Keratinocyte (primary cell): ENCODE data around the gene PURA. TPM values are rescaled to one million over a fixed set of nuclear protein-coding genes. Genes with fewer than 3 reads are reported as not detected.

Experiments
- DNase-seq: peaks from one replicate; pipeline ENCODE4 v3.0.0-alpha.2; 2011; ENCODE audit warnings: low read depth, missing footprints, low spot score
- FAIRE-seq: peaks from 2 replicates; lab custom pipeline; 2011; peaks lifted over from hg19 to GRCh38; lab: Jason Lieb, UNC
- H2AFZ ChIP-seq: 2 replicates; pipeline ENCODE4 v1.6.0; 2012; ENCODE audit warnings: low read length, control low read depth, inconsistent platforms; ENCODE audit not compliant: control insufficient read depth
- H3K27ac ChIP-seq: 2 replicates; pipeline ENCODE4 v1.5.1; 2011; ENCODE audit warnings: low read length; ENCODE audit not compliant: control insufficient read depth, insufficient read depth
- H3K27me3 ChIP-seq: 3 replicates; pipeline ENCODE4 v1.6.0; 2011; ENCODE audit warnings: low read length; ENCODE audit not compliant: control insufficient read depth, insufficient read depth; ENCODE audit errors: extremely low read depth
- H3K36me3 ChIP-seq, 2 experiments: 2 replicates in 1 of 2; 3 replicates in 1 of 2; pipeline ENCODE4 v1.5.1; 2011; ENCODE audit warnings: low read length in 2 of 2, mild to moderate bottlenecking in 1 of 2; ENCODE audit not compliant: control insufficient read depth in 2 of 2, insufficient read depth in 2 of 2; ENCODE audit errors: extremely low read depth in 1 of 2
- H3K4me1 ChIP-seq: 3 replicates; pipeline ENCODE4 v1.5.1; 2011; ENCODE audit warnings: low read length; ENCODE audit not compliant: control insufficient read depth, insufficient read depth; ENCODE audit errors: extremely low read depth
- H3K4me2 ChIP-seq: 3 replicates; pipeline ENCODE4 v1.6.0; 2011; ENCODE audit warnings: low read depth, low read length; ENCODE audit not compliant: control insufficient read depth, insufficient read depth; ENCODE audit errors: extremely low read depth
- H3K4me3 ChIP-seq, 3 experiments: fragments of 200-600 bp in 1 of 3; sonication (generic) in 1 of 3; 2 replicates in 2 of 3; 3 replicates in 1 of 3; pipeline ENCODE4 v1.5.1; 2011 to 2016; ENCODE audit warnings: low read length in 3 of 3, mild to moderate bottlenecking in 3 of 3, control low read depth in 2 of 3, inconsistent platforms in 1 of 3, low read depth in 1 of 3, mixed read lengths in 1 of 3, mixed run types in 1 of 3, moderate library complexity in 1 of 3; ENCODE audit not compliant: control insufficient read depth in 2 of 3, insufficient read depth in 2 of 3; ENCODE audit errors: extremely low read depth in 1 of 3
- H3K79me2 ChIP-seq: 2 replicates; pipeline ENCODE4 v1.6.0; 2012; ENCODE audit warnings: low read length; ENCODE audit not compliant: control insufficient read depth, insufficient read depth
- H3K9ac ChIP-seq: 3 replicates; pipeline ENCODE4 v1.6.0; 2011; ENCODE audit warnings: low read length; ENCODE audit not compliant: control insufficient read depth, insufficient read depth; ENCODE audit errors: extremely low read depth
- H3K9me1 ChIP-seq: 3 replicates; pipeline ENCODE4 v1.6.0; 2011; ENCODE audit warnings: low read length; ENCODE audit not compliant: control insufficient read depth, insufficient read depth; ENCODE audit errors: extremely low read depth
- H3K9me3 ChIP-seq: 2 replicates; pipeline ENCODE4 v1.5.1; 2012; ENCODE audit warnings: low read depth, low read length; ENCODE audit not compliant: control insufficient read depth
- H4K20me1 ChIP-seq: 3 replicates; pipeline ENCODE4 v1.6.0; 2011; ENCODE audit warnings: low read length; ENCODE audit not compliant: control insufficient read depth, insufficient read depth; ENCODE audit errors: extremely low read depth
- EZH2 ChIP-seq: IDR thresholded peaks from one replicate; pipeline ENCODE4 v1.6.1; 2012; ENCODE audit warnings: inconsistent platforms, mild to moderate bottlenecking, low read length, moderate library complexity
- dilution Hi-C: fragments of 300-500 bp; cut with MboI; formaldehyde crosslinking; loops from one replicate; pipeline ENCODE4 v1.7.0; 2020; ENCODE audit warnings: low sequenced_read_pairs; ENCODE audit not compliant: extremely low pct_ligation_motif_present
- polyA plus RNA-seq, 5 experiments: library from polyadenylated mRNA; depleted of rRNA in 3 of 5; stranded (reverse) in 3 of 5; stranded (forward) in 1 of 5; unstranded in 1 of 5; fragments of >200 nt; gene quantifications; 1 replicate in 1 of 5; 2 replicates in 3 of 5; 3 replicates in 1 of 5; pipeline versions ENCODE4 v1.2.1 to v1.2.3, GENCODE V29; 2011 to 2012; ENCODE audit warnings: missing spikeins in 2 of 5, low read depth in 1 of 5, low replicate concordance in 1 of 5
- TF ChIP-seq, protein P1 (sequence below), 3 experiments: IDR thresholded peaks in 1 of 3; conservative IDR thresholded peaks in 1 of 3; optimal IDR thresholded peaks in 1 of 3; 2 replicates in 2 of 3; 3 replicates in 1 of 3; pipeline versions ENCODE3 to v1.5.1; 2011; ENCODE audit warnings: low read length in 3 of 3, mild to moderate bottlenecking in 3 of 3, moderate library complexity in 2 of 3, control low read depth in 1 of 3, inconsistent platforms in 1 of 3; ENCODE audit not compliant: insufficient read depth in 2 of 3; ENCODE audit errors: extremely low read depth in 1 of 3

PURA gene
- polyA plus RNA-seq, 1 donor (not counting 4 experiments of a cell fraction or from before 2014, with no cell fraction given): 4.1 TPM

DNA sequence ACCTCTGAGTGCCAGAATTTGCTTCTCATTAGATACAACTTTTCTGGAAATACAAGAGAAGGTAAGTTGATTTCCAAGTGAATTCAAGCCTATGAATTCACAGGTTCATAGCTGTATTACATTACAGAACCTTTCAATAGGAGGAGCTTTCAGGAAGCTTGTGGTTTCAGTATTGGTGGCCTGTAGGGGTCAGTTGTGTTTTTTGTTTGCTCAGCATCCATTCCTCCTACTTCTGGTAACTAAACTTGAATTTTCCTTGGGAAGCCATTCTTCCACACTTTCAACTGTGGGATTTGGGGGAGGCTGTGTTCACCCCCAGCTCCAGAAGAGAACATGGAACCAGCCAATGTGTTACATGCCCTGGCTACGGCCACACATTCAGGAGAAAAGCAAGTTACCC is 55.5 kb downstream of the PURA start:
- no peaks in the 10 kb centered on the region for H3K9me3 ChIP-seq
- no peak for FAIRE-seq
- TF ChIP-seq, protein P1, sequence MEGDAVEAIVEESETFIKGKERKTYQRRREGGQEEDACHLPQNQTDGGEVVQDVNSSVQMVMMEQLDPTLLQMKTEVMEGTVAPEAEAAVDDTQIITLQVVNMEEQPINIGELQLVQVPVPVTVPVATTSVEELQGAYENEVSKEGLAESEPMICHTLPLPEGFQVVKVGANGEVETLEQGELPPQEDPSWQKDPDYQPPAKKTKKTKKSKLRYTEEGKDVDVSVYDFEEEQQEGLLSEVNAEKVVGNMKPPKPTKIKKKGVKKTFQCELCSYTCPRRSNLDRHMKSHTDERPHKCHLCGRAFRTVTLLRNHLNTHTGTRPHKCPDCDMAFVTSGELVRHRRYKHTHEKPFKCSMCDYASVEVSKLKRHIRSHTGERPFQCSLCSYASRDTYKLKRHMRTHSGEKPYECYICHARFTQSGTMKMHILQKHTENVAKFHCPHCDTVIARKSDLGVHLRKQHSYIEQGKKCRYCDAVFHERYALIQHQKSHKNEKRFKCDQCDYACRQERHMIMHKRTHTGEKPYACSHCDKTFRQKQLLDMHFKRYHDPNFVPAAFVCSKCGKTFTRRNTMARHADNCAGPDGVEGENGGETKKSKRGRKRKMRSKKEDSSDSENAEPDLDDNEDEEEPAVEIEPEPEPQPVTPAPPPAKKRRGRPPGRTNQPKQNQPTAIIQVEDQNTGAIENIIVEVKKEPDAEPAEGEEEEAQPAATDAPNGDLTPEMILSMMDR (optimal IDR thresholded peaks at IDR 0.05 in 1 of 3, IDR thresholded peaks at IDR 0.05 in 1 of 3, conservative IDR thresholded peaks at IDR 0.05 in 1 of 3; ENCODE audit: extremely low read depth in 1 of 3, insufficient read depth in 2 of 3, low read length in 3 of 3): no peak
- no peak for TF ChIP-seq EZH2
- no peaks in the 10 kb centered on the region for H3K79me2 ChIP-seq
- no peak for DNase-seq
- dilution Hi-C loops: loop anchor here (25.0 kb wide), 1 partner anchor 107 kb away; no protein-coding TSS in a partner anchor
- H3K4me2 ChIP-seq: no peak overlapping the region
- H2AFZ ChIP-seq: no peak overlapping the region
- H3K9me1 ChIP-seq: no peaks in the 10 kb centered on the region
- no peak overlapping the region for H3K9ac ChIP-seq
- no peak overlapping the region for H3K4me3 ChIP-seq
- H3K36me3 ChIP-seq: no peaks in the 10 kb centered on the region
- no peak overlapping the region for H3K27ac ChIP-seq
- H4K20me1 ChIP-seq: no peaks in the 10 kb centered on the region
- H3K4me1 ChIP-seq: peaks cover under 1% of the 10 kb centered on the region
- no peaks in the 10 kb centered on the region for H3K27me3 ChIP-seq

DNA sequence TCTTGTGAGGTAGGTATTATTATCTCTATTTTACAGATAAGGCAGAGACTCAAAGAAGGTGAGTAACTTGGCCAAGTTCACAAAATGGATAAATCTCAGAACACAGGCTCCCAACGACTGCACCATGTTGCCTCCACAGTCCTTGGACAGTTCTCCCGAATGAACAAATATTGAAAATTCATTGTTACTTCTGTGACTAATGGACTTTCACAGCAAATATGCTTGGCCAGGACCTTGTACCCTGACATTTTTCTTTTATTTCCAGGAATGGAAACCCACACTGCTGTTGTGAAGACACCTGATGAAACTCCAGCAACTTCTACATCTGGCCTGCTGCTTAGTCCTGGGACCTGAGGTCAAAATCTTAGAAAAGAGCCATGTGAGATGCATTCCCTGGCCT is 58.6 kb downstream of the PURA start:
- peaks cover 11% of the 10 kb centered on the region for H3K4me1 ChIP-seq
- dilution Hi-C loops: loop anchor here (25.0 kb wide), 1 partner anchor 110 kb away; no protein-coding TSS in a partner anchor
- FAIRE-seq: no peak

More for the DNA sequence above, 58.6 kb downstream of the PURA start:
- Histone ChIP-seq H3K27me3 (no peaks in the 10 kb centered on the region), H3K4me2 (no peak overlapping the region), H4K20me1 (no peaks in the 10 kb centered on the region), H3K27ac (no peak overlapping the region), H3K9ac (no peak overlapping the region), H3K9me3 (no peaks in the 10 kb centered on the region), H3K9me1 (no peaks in the 10 kb centered on the region), H3K79me2 (peaks cover 2% of the 10 kb centered on the region), H3K36me3 (no peaks in the 10 kb centered on the region), H3K4me3 (no peak overlapping the region), H2AFZ (no peak overlapping the region)
- no peak for TF ChIP-seq EZH2
- TF ChIP-seq, protein P1 (optimal IDR thresholded peaks at IDR 0.05 in 1 of 3, IDR thresholded peaks at IDR 0.05 in 1 of 3, conservative IDR thresholded peaks at IDR 0.05 in 1 of 3; ENCODE audit: extremely low read depth in 1 of 3, insufficient read depth in 2 of 3, low read length in 3 of 3): no peak
- no peak for DNase-seq
